Measurements from ENCODE around the gene GTPBP3.
A peak's percentile ranks its signal among the peaks of the same experiment; 100 is the strongest.
"Not testable (repeated sequence)": the region's sequence is repeated elsewhere in the genome, so short reads cannot be mapped to it uniquely, and the experiment has no call there.

GTPBP3 gene, protein sequence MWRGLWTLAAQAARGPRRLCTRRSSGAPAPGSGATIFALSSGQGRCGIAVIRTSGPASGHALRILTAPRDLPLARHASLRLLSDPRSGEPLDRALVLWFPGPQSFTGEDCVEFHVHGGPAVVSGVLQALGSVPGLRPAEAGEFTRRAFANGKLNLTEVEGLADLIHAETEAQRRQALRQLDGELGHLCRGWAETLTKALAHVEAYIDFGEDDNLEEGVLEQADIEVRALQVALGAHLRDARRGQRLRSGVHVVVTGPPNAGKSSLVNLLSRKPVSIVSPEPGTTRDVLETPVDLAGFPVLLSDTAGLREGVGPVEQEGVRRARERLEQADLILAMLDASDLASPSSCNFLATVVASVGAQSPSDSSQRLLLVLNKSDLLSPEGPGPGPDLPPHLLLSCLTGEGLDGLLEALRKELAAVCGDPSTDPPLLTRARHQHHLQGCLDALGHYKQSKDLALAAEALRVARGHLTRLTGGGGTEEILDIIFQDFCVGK

GRCh38 chr19:17336872-17337674 lies at the start of gene GTPBP3:
TSS of gene GTPBP3 (plus strand) at chr19:17337553. CDS start at chr19:17337612, 59 bp downstream.
- peak; percentile 32 to 99 (median 94) for DNase-seq

GRCh38 chr19:17289489-17289888 lies 47.9 kb upstream of the GTPBP3 start:
- DNase-seq = peak in 19 of 56 donors; percentile 0 to 47 (median 21)

- peak in 28 of 56 donors; percentile 2 to 56 (median 22) for DNase-seq
Observed at GRCh38 chr19:17292301-17293074, 44.9 kb upstream of the GTPBP3 start.

DNA sequence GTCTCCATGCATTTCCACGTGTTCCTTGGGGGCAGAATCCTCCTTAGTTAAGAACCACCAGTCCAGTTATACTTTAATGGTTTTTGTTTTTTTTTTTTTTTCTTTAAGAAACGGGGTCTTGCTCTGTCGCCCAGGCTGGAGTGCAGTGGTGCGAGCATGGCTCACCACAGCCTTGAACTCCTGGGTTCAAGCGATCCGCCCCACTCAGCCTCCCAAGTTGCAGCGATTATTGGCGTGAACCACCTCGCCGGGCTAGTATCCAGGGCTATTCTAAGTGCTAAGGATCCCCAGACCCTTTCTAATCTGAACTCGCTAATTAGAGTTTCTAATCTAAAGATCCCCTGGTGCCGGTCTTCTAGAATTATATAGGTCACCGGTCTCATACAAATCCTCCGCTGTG lies 43.7 kb upstream of the GTPBP3 start:
- DNase-seq = no peak

DNA sequence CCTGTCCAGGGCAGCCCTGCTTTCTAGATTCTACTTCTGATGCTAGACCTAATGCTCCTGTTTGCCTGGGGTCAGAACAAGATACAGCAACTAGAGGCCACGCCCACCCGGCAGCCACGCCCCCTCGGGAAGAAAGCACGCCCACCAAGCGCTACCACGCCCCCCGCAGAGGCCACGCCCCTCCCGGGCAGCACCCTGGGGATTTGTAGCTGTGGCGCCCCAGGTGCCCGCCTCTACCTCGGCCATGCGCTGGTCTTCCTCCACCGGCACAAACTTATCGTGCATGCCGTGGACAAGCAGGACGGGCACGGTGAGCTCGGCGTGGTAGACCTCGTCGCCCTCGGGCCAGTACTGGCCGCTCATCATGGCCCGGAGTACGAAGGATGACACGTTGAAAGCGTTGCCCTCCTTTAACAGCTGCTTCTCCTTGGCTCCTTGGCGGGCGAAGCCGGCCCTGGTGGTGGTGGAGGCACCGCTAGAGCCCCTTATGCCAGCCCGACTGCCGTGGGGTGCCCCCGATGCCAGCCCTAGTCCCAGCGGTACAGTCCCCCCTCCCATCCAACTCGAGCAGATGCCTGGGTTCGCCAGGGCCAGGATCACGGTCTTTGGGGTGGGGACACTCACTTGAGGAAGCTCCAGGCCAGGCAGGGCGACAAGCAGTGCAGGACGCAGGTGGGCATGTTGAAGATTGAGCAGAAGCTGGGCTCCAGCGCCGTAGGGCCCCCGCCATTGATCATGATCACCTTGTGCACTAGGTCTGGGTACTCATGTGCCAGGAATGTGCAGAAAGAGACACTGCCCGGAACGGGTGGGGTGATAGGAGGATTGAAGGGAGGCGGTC lies 43.1 kb upstream of the GTPBP3 start:
- peak in 1 of 56 donors; percentile 31 for DNase-seq

DNA sequence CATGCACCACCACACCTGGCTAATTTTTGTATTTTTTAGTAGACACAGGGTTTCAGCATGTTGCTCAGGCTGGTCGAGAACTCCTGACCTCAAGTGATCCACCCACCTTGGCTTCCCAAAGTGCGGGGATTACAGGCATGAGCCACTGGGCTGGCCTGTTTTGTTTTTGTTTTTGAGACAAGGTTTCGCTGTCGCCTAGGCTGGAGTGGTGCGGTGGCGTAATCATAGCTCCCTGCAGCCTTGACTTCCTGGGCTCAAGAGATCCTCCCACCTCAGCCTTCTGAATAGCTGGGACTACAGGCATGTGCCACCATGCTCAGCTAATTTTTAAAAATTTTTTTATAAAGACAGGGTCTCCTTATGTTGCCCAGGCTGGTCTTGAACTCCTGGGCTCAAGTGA lies 41.8 kb upstream of the GTPBP3 start:
- DNase-seq = not testable (repeated sequence)

- no peak for DNase-seq
Observed at GRCh38 chr19:17296273-17296672, 41.1 kb upstream of the GTPBP3 start.

DNA sequence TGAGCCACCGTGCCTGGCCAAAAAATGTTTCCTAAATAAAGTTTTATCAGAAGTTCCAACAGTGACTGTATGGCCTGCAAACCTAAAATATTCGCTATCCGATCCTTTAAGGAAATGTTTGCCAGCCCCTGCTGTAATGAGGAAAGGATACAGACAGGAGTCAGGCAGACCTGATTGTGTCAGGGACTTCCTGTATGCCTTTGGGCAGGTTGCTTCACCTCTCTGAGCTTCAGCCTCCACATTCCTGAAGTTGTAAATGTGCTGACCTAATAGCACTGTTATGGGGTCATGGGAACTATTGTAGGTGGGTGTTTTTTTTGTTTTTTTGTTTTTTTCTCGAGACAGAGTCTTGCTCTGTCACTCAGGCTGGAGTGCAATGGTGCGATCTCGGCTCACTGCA lies 40.4 kb upstream of the GTPBP3 start:
- DNase-seq = no peak

DNA sequence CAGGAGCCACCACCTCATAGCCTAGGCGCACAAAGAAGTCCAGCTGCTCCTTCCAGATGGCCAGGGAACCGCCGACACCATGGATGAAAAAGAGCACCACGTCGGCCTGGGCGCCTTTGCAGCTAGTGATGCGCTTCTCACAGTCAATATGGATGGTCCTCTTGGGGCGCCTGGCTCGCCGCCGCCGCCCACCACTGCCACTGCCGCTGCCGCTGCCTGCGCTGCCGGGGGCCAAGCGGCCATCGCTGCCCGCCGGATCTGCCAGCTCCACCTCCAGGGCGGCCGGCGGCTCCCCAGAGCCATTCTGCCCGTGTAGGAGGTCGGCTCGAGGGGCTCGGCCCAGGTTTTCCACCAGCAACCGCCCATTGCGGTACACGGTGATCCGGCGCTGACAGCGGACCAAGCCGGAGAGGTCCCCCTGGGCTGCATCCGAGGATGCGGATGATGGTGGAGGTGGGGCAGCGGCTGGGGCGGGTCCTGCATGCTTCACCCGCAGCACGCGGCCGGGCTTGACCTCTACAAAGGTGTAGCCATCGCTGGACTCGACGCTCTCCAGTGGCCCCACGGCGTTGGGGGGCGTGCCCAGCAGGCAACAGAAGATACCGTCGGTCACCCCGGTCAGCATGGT lies 36.2 kb upstream of the GTPBP3 start:
- DNase-seq = no peak

DNA sequence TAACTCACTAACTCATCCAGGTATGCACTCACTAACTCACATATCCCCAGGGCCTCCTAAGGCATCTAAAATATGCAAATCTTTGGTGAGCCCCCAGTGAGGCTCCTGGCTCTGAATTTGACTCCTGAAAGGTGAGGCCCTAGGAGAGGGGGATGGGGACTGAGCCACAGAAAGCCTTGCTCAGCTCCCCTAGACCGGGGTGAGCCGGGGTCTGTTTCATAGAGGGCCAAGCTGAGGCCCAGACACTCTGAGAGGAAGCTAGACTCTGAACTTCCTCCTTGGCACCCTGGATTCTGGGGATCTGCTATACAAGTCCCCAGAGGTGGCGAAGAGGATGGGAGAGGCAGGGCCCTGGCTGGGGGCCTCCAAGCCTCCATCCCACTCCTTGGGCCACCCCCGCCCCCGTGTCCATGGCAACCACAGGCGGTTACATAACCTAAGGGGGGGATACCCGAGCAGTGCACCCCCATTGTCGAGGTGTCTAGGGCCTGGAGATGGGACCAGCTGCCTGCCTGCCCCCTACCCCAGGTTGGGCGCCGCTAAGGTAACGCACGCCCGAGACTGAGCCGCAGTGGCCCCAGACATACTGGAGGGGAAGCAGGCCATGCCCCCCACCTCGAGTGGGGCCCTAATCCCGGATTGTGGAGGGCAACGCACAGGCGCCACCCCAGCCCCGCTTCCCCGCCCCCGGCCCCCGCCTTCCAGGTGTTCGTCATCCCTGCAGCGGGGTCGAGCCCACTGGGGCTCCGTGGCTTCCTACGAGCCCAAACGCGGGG lies 34.8 kb upstream of the GTPBP3 start:
- peak in 27 of 56 donors; percentile 9 to 52 (median 29) for DNase-seq

GRCh38 chr19:17303167-17303939 lies 34.0 kb upstream of the GTPBP3 start, which contains the start of gene ABHD8:
TSS of gene ABHD8 (minus strand) at chr19:17303425. CDS start at chr19:17301616, 1,809 bp downstream.
- DNase-seq = peak in 55 of 56 donors; percentile 13 to 96 (median 86)

- peak in 1 of 56 donors; percentile 3 for DNase-seq
Observed at GRCh38 chr19:17303940-17304267, 33.4 kb upstream of the GTPBP3 start.

GRCh38 chr19:17304386-17305215 lies 32.8 kb upstream of the GTPBP3 start:
- DNase-seq = peak in 1 of 56 donors; percentile 19

DNA sequence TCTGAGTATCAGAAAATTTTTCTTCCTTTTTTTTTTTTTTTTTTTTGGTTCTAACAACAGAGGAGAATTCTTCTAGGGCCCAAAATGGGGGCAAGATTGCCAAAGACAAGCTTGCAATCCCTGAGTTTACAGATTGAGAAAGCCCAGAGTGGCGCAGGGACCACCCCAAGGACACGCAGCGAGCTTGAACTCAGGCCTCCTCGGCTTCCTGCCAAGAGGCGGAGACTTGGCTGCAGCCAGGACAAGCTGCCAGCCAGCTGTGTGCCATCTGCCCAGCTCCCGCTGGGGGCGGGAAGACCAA lies 32.2 kb upstream of the GTPBP3 start:
- DNase-seq = no peak

- DNase-seq = peak; percentile 60 to 100 (median 94)
Observed at GRCh38 chr19:17305517-17306284, 31.7 kb upstream of the GTPBP3 start, which contains the start of gene MRPL34. TSS of gene MRPL34 (plus strand) at chr19:17305872. CDS start at chr19:17305893, 21 bp downstream.

DNA sequence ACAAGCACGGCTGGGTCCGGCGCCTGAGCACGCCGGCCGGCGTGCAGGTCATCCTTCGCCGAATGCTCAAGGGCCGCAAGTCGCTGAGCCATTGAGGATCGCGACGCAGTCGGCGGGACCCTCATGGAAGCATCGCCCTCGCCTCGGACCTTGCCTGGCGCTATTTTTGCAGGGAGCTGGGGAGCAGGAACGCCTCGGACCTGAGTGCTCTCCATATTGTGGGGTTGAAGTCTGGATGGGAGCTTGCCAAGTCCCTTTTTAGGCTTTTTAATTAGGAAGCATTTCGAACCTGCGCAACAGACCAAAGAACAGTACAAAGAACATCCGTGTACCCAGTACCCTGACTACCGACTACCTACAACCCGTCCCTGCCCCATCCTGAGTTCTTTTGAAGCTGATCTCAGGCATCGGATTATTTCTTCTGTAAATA lies 31.1 kb upstream of the GTPBP3 start:
- DNase-seq = peak in 1 of 56 donors; percentile 32

Measured in amygdala (tissue), 56 donors.